ENCODE data around the gene CFAP69.
"Not testable (repeated sequence)": the region's sequence is repeated elsewhere in the genome, so short reads cannot be mapped to it uniquely, and the experiment has no call there.

The CFAP69 gene

GRCh38 chr7:90346336-90347125 lies 101.6 kb downstream of the CFAP69 start, which contains the start of gene GTPBP10:
TSS of gene GTPBP10 (plus strand) at chr7:90346716. CDS start at chr7:90346742, 26 bp downstream.
- ATAC-seq: peak; percentile 91 to 94

DNA sequence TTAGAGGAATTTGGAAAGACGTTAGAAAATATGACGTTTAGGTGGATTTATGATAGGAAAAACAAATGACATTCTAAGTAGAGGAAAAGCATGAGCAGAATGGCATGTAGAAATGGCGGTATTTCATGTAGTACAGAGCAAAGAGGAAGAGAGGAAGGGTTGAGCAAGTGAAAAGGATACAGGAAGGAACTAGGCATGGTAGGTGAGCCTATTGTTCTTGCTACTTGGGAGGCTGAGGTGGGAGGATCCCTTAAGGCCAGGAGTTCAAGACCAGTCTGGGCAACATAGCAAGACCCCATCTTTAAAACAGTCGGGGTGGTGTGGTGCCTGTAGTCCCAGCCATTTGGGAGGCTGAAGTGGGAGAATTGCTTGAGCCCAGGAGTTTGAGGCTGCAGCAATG lies 102.8 kb downstream of the CFAP69 start:
- no peak for ATAC-seq

DNA sequence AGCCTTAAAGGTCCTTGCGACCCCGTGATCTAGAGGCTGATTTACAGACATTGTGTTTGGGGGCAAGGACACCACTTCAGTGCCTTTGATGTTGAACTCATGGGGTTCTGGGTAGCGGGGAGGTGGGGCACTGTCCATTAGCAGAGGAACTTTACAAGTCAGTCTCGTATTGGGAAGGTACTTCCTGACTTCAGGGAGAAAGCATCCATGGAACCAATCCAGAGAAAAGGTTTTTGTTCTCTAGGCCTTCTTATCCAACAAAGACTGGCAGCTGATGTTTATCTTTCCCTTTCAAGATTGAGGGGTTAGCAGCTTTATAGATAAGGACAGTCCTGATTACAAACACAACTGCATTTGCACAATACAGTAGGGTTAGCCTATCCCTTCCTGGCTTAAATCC lies 104.3 kb downstream of the CFAP69 start:
- ATAC-seq: no peak

DNA sequence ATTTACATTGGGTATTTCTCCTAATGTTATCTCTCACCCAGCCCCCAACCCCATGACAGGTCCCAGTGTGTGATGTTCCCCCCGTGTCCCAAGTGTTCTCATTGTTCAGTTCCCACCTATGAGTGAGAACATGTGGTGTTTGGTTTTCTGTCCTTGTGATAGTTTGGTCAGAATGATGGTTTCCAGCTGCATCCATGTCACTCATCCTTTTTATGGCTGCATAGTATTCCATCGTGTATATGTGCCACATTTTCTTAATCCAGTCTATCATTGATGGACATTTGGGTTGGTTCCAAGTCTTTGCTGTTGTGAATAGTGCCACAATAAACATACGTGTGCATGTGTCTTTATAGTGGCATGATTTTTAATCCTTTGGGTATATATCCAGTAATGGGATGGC lies 105.1 kb downstream of the CFAP69 start:
- ATAC-seq: not testable (repeated sequence)

DNA sequence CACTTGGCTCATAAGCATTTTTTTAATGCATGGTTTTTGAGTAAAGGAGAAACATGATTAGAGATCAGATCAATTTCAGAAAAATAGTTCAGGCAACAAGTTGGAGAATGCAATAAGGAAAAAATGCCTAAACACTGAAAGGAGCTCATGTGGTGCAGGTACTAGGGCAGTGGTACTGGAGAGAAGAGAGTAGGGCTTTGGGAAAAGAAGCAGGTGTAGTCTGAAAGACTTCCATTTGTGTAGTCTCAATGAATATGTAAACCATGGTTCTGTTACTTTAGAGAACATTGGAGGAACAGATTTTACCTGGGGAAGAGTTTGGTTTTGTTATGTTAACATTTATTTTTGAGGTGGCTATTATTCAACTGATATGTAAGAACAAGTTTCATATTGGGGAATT lies 107.0 kb downstream of the CFAP69 start:
- ATAC-seq: no peak

Data from activated CD4-positive, CD25-positive, alpha-beta regulatory T cell treated with anti-CD3 and anti-CD28 coated beads, Interleukin-2, amount 50 U/mL, for 24 hours (primary cell).